Adipose tissue (tissue), 3 donors: ENCODE data around the gene SRRM4. TPM values are rescaled to one million over a fixed set of nuclear protein-coding genes. Genes with fewer than 3 reads are reported as not detected.

ENCODE experiments used
- H3K27ac ChIP-seq: one replicate; pipeline ENCODE4 v1.5.1; 2013; ENCODE audit warnings: low read depth, low read length
- WGBS, 3 donors: extraction: QIAGEN DNeasy Blood & Tissue Kit; methylation state at CpG; one replicate each; pipeline ENCODE4 v1.1.7; 2013; 5-methylcytosine and 5-hydroxymethylcytosine counted together
- polyA plus RNA-seq, 3 donors: library from polyadenylated mRNA; stranded (reverse); fragments of 200-250 nt; gene quantifications; one replicate each; pipeline ENCODE4 v1.2.3, GENCODE V29; 2013
- donor health status: healthy with polysubstance abuse.
- donor health status: Bipolar disorder and iron deficiency.
- donor health status: healthy.

Gene SRRM4
- polyA plus RNA-seq, 3 donors: under 0.01 TPM; not detected in 2

DNA sequence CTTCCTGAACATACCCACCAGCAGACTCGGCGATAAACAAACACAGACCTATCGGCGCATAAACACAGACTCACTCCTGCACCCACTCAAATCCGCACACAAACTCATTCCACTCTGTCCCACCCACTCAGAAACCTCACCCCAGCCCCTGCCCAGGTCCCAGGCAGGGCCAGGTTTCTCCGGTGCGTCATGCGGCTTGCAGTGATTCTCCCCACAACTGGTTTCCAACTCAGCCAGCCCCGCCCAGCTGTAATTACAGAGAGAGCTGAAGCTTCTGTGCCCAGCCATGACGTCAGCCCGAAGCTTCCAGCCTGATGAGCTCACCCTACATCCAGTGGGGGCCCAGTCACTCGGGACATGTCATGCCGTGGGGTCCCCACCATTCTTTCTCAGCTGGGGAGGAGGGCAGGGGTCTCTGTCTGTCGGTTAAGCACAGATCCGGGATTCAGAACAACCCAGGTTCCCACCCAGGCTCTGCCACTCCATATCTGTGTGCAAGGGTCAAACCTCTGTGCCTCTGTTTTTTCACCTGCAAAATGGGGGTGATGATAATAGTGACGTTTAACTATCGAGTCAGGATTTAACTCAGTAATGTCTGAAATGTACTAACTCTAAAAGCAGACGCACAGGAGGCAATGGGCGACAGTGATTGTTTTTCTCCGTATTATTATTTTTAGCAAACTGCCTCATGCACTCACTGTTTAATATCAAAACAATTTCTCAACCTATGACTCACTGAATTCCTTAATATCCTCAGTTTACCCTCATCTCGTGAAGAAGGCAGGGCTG is 195.1 kb downstream of the SRRM4 start:
- WGBS, 3 donors: 35 to 37% (median 37%) methylated on average over 21 of the region's 21 CpGs
- no peak overlapping the region for H3K27ac ChIP-seq

DNA sequence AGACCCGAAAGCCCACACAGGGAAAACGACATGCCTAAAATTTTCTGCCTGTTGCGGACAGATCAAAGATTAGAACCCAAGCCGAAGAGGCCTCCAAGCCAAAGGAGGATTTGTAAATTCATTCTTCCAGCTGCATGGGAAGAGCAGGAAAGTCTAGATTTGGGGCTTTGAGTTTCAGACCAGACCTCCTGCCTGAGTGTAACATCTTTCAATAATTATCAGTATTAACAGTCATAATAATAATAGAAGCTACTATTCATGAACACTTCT is 195.7 kb downstream of the SRRM4 start:
- no peak overlapping the region for H3K27ac ChIP-seq
- WGBS, 3 donors: 70 to 83% (median 80%) methylated on average over 4 of the region's 4 CpGs

DNA sequence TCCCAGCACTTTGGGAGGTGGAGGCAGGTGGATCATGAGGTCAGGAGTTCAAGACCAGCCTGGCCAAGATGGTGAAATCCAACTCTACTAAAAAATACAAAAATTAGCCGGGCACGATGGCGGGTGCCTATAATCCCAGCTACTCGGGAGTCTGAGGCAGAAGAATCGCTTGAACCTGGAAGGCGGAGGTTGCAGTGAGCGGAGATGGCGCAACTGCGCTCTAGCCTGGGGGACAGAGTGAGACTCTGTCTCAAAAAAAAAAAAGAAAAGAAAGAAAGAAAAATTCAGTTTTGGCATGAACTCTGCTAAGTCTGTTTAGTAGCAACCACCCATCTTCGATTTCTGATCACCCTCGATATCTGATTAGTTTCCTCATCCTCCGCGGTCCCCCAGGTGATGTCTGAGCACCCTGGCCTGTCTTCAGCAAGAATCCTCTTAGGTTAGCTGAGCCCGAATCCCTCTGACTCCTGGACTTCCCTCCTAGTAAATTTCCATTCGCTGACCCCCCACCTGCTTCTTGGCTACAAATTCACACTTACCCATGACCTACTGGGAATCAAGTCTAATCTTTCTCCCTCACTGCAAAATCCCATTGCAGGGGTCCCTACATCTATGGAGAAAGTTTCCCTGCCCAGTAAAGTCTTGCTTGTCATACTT is 196.5 kb downstream of the SRRM4 start:
- H3K27ac ChIP-seq: no peak overlapping the region
- WGBS, 3 donors: 88 to 89% (median 88%) methylated on average over 15 of the region's 15 CpGs

DNA sequence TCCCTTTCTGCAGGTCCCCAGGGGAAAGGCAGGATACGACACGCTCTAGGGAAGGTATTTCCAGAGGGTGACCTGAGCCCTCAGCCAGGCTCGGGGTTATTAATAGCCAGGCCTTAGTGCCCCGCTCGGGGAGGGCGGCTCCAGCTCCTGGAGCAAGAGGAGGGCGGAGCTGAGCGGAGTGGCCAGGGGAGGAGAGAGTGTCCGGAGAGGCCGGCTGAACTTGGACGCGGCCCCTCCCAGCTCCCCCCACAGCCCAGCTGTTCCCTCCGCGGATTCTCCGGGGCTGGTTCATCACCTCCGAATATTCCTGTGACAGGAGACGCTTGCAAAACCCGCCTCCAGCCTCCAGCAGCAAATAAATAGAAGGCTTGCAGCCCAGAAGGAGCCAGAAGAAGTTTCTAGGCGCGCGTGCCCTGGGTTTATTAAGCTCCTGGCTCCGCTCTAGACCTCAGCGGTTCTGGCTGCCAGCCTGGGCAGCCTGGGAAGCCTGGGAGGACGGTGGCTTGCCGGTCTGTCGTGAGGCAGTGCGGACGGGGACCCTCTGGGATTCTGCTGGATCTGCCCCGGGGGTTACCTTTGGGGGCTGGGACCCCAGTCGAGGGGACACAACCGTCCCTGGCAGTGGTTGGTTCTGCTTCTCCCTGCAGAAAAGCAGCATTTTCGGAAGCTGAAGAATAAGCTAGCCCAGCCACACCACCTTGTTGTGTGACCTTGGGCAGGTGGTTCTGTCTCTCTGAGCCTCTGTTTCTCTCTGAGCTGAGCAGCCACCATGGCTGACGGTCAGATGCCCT is 197.4 kb downstream of the SRRM4 start, which contains the start of gene HSPB8:
HSPB8 (plus strand) TSS at position 388 of the 791 bp plus-strand sequence; CDS start at position 770, 382 bp downstream.
- peak within 1 kb of the TSS; percentile 34 for H3K27ac ChIP-seq
- WGBS, 3 donors: 2 to 9% (median 7%) methylated on average over 33 of the region's 33 CpGs

DNA sequence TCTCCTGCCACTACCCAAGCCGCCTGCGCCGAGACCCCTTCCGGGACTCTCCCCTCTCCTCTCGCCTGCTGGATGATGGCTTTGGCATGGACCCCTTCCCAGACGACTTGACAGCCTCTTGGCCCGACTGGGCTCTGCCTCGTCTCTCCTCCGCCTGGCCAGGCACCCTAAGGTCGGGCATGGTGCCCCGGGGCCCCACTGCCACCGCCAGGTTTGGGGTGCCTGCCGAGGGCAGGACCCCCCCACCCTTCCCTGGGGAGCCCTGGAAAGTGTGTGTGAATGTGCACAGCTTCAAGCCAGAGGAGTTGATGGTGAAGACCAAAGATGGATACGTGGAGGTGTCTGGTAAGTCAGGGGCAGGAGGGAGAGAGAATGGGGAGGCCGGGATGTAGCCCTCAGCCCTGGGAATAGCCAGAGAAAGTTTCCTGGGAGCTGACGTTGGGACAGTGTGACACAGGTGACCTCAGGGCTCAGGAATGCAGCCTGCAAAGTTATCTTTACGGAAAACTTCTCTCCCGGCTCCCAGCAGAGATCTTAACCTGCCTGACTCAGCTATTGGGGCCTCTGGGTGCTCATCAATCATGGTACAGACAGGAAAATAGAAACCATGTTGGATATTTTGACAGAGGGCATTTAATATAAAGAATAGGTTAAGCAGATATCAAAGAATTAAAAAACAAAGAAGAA is 198.1 kb downstream of the SRRM4 start:
- H3K27ac ChIP-seq: peak overlapping the region; percentile 4
- 24 to 47% (median 42%) methylated on average over 18 of the region's 18 CpGs for WGBS, 3 donors

DNA sequence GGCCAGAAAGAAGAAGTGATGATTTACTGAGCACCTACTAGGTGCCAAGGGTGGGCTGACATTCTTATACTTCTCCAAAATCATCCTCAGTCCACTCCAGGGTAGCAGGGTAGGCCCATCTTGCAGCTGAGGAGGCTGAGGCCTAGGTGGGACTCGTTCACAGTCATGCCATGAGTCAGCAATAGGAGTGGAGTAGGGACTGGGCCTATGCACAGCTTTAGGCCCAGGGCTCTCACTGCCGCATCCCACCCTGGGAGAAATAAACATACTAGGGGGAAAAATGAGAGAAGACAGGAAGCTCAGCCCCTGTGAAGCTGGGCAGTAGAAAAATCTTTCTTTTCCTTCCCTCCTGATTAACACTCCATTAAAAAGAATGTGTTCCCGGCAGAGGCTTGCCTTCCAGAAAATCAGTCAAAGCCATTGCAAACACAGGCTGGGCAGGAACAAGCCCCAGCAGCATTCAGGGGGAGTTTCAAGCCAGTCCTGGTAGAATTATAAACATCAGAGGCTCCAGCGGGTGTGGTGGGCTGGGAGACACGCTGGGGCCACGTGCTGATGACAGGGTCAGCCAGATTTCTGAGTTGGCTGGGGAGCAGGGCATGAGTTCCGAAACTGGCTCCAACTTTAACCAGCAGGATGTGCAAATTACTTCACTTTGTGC is 199.2 kb downstream of the SRRM4 start:
- H3K27ac ChIP-seq: no peak overlapping the region
- WGBS, 3 donors: 31 to 44% (median 33%) methylated on average over 7 of the region's 7 CpGs

DNA sequence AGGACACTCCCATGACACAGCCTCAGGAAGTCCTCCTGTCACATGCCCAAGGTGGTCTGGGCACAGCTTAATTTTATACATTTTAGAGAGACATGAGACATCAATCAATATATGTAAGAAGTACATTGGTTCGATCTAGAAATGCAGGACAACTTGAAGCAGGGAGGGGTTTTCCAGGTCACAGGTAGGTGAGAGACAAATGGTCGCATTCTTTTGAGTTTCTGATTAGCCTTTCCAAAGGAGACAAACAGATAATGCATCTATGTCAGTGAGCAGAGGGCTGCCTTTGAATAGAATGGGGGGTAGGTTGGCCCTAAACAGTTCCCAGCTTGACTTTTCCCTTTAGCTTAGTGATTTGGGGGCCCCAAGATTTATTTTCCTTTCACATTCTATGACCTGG is 199.9 kb downstream of the SRRM4 start:
- no peak overlapping the region for H3K27ac ChIP-seq
- 66 to 77% (median 77%) methylated on average over 2 of the region's 2 CpGs for WGBS, 3 donors

DNA sequence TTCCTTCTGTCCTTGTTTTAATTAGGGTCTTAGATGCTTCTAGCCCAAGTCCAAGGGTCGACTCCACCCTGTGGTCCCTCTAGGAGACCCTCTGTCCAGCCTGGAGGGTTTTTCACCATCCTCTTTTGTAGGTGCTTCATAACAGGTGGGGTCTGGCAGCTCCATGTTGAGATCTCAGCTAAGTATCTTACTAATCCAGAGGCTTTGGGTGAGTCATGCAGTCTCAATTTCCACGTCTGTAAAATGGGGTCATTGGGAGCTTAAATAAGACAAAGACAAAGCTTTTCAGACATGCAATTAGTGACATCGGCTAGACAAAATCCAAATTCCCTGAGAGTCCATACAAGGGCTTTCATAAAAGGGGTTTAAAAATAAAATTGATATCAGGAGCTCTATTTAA is 200.6 kb downstream of the SRRM4 start:
- WGBS, 3 donors: 73 to 80% (median 76%) methylated on average over 3 of the region's 3 CpGs

DNA sequence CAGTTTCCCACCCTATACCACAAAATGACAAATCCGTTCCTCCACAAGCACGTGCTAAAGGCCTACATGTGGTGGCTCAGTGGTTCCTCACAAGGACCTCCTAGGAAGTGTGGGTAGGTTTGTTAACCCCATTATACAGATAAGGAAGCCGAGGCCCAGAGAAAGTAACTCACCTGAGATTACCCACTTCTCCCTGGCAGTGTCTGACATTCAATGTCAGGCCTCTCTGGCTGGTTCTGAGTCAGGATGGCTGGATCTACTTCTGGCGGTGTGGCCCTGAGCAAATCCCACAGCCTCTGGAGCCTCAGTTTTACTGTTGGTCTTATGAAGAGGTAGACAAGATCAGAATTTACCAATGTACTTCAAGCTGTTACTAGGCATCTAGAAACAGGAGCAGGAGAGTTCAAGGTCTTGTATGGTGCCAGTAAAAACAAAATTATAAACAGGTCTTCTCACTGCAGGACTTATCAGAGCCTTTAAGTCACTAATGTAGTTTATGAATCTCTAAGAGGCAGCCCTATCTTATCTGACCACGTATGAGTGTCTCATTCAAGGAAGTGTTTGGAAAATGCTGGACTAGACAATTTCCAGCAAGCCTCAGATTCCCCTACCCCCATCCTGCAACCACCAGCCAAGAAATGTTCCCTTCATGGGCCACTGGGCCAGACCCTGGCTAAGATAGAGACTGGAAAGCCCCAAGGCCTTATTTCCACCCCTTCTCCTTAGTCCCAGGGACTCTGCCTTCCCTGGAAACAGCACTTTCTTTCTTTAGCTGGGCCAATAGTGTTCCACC is 201.6 kb downstream of the SRRM4 start:
- 69 to 77% (median 77%) methylated on average over 5 of the region's 5 CpGs for WGBS, 3 donors
- no peak overlapping the region for H3K27ac ChIP-seq

More for the DNA sequence above, 200.6 kb downstream of the SRRM4 start:
- no peak overlapping the region for H3K27ac ChIP-seq

DNA sequence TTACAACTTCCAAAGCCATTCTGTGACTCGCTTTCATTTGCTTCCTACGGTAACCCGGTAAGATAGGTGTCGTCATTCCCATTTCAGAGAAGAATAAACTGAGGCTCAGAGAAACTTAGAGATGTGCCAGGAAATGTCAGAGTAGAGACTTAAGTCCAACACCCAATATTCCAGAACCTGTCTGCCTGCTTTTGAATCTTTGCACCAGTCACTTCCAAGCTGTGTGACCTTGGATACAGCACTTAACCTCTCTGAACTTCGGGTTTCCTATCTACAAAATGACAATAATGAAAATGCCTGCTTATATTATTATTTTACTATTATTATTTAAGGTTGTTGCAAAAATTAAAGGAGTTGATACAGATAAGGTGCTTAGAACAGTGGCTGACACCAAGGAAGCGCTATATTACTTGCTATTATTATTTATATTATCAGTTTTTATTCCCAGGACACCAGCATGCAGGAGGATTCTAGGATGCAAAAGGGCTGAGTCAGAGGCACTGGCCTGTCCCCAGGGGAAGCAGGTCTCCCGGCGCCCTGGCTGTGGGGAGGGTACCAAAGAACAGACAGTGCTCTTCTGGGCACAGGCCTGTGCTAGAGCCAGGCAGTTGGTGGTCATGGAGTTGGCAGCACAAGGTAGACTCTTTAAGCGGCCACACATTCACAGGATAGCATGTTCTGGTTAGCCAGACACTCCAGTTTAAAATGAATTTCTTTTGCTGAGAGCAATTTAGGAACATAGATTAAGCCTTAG is 202.8 kb downstream of the SRRM4 start:
- 83 to 85% (median 85%) methylated on average over 9 of the region's 9 CpGs for WGBS, 3 donors
- no peak overlapping the region for H3K27ac ChIP-seq

DNA sequence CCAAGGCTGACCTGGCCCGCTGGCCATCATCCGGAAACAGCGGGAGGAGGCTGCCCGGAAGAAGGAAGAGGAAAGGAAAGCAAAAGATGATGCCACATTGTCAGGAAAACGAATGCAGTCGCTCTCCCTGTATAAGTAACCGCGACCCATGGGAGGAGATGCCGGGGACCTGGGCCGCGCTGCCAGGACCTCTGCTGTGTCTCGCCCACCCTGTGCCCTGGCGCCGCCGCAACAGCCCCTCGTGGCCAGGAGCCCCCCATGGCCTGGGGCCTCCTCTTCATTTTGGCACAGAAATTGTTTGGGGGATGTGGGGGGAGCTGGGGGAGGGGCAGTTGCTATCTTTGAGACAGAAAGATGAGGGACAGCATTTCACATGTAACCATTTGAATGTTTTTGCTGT is 213.9 kb downstream of the SRRM4 start:
- 90 to 95% (median 95%) methylated on average over 16 of the region's 16 CpGs for WGBS, 3 donors
- no peak overlapping the region for H3K27ac ChIP-seq

DNA sequence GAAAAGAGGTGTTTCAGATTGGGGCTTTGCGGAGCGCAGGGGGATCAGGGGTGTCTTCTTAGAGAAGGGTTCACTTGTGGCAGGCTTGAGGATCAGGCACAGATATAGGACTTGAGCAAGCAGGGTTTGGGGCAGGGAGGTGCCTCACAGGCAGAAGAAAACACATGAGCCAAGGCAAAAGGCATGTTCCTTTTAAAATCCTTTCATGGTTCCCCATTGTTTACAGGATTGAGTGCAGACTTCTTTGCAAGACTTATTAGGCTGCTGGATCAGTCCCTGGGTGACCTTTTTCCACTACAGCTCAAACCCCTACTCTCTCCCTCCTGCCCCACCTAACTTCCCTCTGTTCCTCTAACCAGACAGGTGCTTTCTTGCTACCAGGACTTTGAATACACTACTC is 217.1 kb downstream of the SRRM4 start:
- WGBS, 3 donors: 96 to 100% (median 97%) methylated on average over 2 of the region's 2 CpGs
- H3K27ac ChIP-seq: no peak overlapping the region

DNA sequence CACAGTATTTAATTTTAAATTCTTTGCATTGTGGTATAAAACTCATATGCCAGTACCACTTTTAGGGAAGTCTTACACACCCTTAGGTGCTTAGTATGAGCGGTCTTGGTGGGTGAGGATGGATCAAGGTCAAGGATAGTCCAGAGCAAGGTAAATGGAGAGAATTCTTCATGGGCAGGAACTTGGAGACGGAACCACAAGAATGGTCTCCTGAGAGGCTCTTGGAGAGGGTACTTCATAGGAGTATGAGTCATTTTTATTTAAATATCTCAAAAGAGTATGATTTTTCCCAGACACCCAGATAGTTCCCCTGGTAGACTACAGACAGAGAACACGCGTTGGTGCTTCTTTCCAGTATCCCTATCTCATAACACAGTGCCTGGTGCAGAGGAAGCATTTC is 219.3 kb downstream of the SRRM4 start:
- no peak overlapping the region for H3K27ac ChIP-seq
- 83 to 89% (median 86%) methylated on average over 4 of the region's 4 CpGs for WGBS, 3 donors

DNA sequence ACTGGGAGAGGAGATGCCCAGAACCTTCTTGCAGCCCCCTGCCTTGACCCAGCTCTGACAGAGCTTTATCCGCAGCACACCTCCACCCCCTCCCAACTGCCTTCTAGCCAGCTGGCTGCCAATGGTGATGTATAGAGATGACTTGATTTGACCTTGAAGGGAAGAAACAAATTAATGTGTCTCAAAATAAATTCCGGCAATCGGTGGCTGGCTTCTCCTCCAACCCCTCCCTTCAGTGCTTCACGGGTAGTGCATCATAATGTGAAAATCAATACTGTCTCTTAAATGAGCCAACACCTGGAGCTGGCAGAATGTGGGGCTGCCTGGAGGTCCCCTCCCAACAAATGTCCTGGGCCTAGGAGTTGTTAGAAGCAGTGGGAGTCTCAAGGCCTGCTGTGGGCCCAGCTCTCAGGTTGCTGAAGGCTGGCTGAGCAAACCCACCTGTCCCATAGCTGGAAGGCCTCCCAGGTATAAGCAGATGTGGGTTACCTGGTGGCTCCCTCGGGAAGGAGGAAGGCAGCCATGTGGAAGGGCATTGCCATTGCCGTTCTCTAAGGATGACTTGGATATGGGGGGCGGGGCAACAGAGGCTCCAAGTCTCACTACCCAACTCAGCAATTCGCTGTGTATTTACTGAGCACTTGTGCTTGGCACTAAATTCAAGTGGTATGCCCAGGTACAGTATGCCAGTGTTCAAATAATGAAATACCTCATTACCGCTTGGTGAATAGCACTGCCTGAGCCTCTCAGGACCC is 220.6 kb downstream of the SRRM4 start:
- 57 to 88% (median 86%) methylated on average over 9 of the region's 9 CpGs for WGBS, 3 donors
- H3K27ac ChIP-seq: no peak overlapping the region

DNA sequence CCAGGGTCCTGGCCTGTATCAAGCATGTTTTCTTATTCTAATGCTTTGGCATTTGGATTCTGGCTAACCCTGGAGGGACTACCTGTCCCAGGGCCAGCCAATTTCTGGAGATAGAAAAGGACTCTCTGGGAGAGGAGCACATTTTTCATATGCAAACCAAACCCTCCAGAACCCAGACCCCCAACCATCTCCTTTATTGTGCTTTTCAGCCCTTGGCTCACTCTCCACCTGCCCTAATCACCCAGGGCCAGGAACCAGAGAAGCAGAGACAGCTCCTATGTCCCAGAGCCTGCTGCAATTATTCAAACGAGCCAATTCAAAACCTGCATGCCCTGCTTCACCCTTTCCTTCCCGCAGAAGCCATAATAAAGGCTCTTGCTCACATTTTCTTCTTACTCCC is 221.2 kb downstream of the SRRM4 start:
- WGBS, 3 donors: 24 to 50% (median 43%) methylated on average over 2 of the region's 2 CpGs
- H3K27ac ChIP-seq: no peak overlapping the region

DNA sequence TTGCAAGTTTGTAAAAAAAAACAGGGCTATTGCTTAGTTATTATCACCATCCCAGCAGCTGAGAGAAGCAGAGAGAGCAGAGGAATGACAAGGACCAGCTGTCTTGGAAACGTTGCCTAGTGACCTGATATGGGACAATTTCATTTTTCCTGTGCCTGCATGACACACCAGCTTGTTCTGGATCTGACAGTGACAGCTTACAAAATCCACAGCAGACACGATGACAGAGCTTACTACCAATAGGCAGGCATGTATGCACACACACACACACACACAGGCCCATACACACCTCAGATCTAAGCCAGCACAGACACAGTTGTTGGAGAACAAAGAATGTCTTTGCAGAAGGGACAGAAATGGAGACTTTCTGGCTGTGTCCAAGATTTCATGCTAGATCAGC is 222.8 kb downstream of the SRRM4 start:
- H3K27ac ChIP-seq: no peak overlapping the region
- 32 to 43% (median 40%) methylated on average over 2 of the region's 2 CpGs for WGBS, 3 donors
